NOMO-1 treated with dmso at 0.1 percent for 144 hours (cell line): ENCODE results near the gene EP400.

ENCODE experiments used
- DNase-seq: peaks from one replicate; lab custom pipeline; 2025; ENCODE audit not compliant: unreplicated experiment; lab: John Stamatoyannopoulos, UW

The EP400 gene

GRCh38 chr12:132015686-132016430 is 66.1 kb downstream of the EP400 start:
- DNase-seq: no peak

- DNase-seq: no peak
Measured at GRCh38 chr12:132018193-132018916, 68.6 kb downstream of the EP400 start.

GRCh38 chr12:132019891-132020290 is 70.1 kb downstream of the EP400 start:
- DNase-seq: no peak

- no peak for DNase-seq
Measured at GRCh38 chr12:132020292-132020691, 70.5 kb downstream of the EP400 start.

GRCh38 chr12:132021031-132021871 is 71.5 kb downstream of the EP400 start:
- no peak for DNase-seq

GRCh38 chr12:132021965-132022364 is 72.2 kb downstream of the EP400 start:
- DNase-seq: no peak

GRCh38 chr12:132023658-132024057 is 73.9 kb downstream of the EP400 start:
- no peak for DNase-seq

- peak; percentile 70 for DNase-seq
Measured at GRCh38 chr12:132024758-132025157, 75.0 kb downstream of the EP400 start.

- DNase-seq: no peak
Measured at GRCh38 chr12:132025526-132025925, 75.8 kb downstream of the EP400 start.

GRCh38 chr12:132026061-132026795 is 76.5 kb downstream of the EP400 start:
- DNase-seq: no peak

- DNase-seq: no peak
Measured at GRCh38 chr12:132026796-132027500, 77.2 kb downstream of the EP400 start.

- no peak for DNase-seq
Measured at GRCh38 chr12:132027636-132028035, 77.9 kb downstream of the EP400 start.

- no peak for DNase-seq
Measured at GRCh38 chr12:132028111-132028510, 78.4 kb downstream of the EP400 start.

- no peak for DNase-seq
Measured at GRCh38 chr12:132029503-132030300, 80.0 kb downstream of the EP400 start.

GRCh38 chr12:132030367-132031038 is 80.8 kb downstream of the EP400 start:
- DNase-seq: no peak

- DNase-seq: no peak
Measured at GRCh38 chr12:132033627-132034026, 83.9 kb downstream of the EP400 start.

- no peak for DNase-seq
Measured at GRCh38 chr12:132036063-132036683, 86.4 kb downstream of the EP400 start.

- DNase-seq: no peak
Measured at GRCh38 chr12:132040906-132041606, 91.3 kb downstream of the EP400 start.
